HG02938 (cell line): ENCODE data around the gene SUMF1.

Experiments
- ATAC-seq: cut with Tn5 transposase; IDR thresholded peaks from one replicate; pipeline ENCODE4 v1.9.1; 2021; ENCODE audit warnings: mild to moderate bottlenecking, moderate library complexity; ENCODE audit not compliant: unreplicated experiment

The SUMF1 gene

GRCh38 chr3:4466741-4467521 is at the start of gene SUMF1:
TSS of gene SUMF1 (minus strand) at chr3:4467269. CDS start at chr3:4467245, 24 bp downstream.
- ATAC-seq = peak; percentile 99

GRCh38 chr3:4515916-4516579 is 49.0 kb upstream of the SUMF1 start:
- no peak for ATAC-seq

- ATAC-seq = no peak
These were observed 47.8 kb upstream of the SUMF1 start for GRCh38 chr3:4514916-4515315.

- no peak for ATAC-seq
These were observed 47.3 kb upstream of the SUMF1 start for GRCh38 chr3:4514321-4514720.

GRCh38 chr3:4512895-4513616 is 46.0 kb upstream of the SUMF1 start:
- ATAC-seq = no peak

GRCh38 chr3:4511491-4512262 is 44.6 kb upstream of the SUMF1 start:
- no peak for ATAC-seq

- ATAC-seq = no peak
These were observed 43.1 kb upstream of the SUMF1 start for GRCh38 chr3:4509983-4510755.

- no peak for ATAC-seq
These were observed 42.0 kb upstream of the SUMF1 start for GRCh38 chr3:4509043-4509442.

GRCh38 chr3:4508048-4508981 is 41.2 kb upstream of the SUMF1 start:
- ATAC-seq = peak; percentile 59

- ATAC-seq = no peak
These were observed 40.0 kb upstream of the SUMF1 start for GRCh38 chr3:4507024-4507596.

- ATAC-seq = no peak
These were observed 39.5 kb upstream of the SUMF1 start for GRCh38 chr3:4506559-4507023.

- ATAC-seq = no peak
These were observed 38.9 kb upstream of the SUMF1 start for GRCh38 chr3:4505688-4506558.

GRCh38 chr3:4504340-4505261 is 37.5 kb upstream of the SUMF1 start:
- ATAC-seq = no peak

- peak; percentile 44 for ATAC-seq
These were observed 36.0 kb upstream of the SUMF1 start for GRCh38 chr3:4503050-4503449.

GRCh38 chr3:4501927-4502326 is 34.9 kb upstream of the SUMF1 start:
- ATAC-seq = no peak

- no peak for ATAC-seq
These were observed 34.4 kb upstream of the SUMF1 start for GRCh38 chr3:4501437-4501836.

GRCh38 chr3:4498446-4498845 is 31.4 kb upstream of the SUMF1 start:
- no peak for ATAC-seq
